HG02678 (cell line): Measurements from ENCODE around the gene POU2F1.
"Not testable (repeated sequence)": the region's sequence is repeated elsewhere in the genome, so short reads cannot be mapped to it uniquely, and the experiment has no call there.

Source experiments
- ATAC-seq: cut with Tn5 transposase; IDR thresholded peaks from one replicate; pipeline ENCODE4 v1.9.1; 2021; ENCODE audit warnings: mild to moderate bottlenecking, moderate library complexity; ENCODE audit not compliant: unreplicated experiment

Gene POU2F1

DNA sequence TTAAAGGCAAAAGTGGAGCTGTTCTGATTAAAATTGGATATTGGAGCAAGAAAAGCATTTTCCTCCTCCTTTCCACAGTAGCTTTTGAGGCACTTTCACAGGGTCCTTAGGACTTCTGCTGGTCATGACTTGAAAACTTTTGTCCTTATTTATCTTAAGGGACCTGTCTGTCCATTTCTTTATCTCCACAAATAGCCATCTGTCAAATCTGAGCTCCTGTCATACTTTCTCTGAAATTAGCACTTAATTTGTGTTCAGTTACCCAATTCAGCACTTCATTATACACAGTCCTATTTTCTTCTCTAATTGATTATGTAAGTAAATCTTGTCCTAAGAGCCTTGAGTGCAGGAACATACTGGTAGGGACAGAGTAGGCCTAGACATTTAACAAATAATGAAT is 9.8 kb downstream of the POU2F1 start:
- ATAC-seq: no peak

GRCh38 chr1:167231873-167232450 is 11.3 kb downstream of the POU2F1 start:
- ATAC-seq: no peak

- ATAC-seq: no peak
Observed at GRCh38 chr1:167232801-167233200, 12.1 kb downstream of the POU2F1 start.

DNA sequence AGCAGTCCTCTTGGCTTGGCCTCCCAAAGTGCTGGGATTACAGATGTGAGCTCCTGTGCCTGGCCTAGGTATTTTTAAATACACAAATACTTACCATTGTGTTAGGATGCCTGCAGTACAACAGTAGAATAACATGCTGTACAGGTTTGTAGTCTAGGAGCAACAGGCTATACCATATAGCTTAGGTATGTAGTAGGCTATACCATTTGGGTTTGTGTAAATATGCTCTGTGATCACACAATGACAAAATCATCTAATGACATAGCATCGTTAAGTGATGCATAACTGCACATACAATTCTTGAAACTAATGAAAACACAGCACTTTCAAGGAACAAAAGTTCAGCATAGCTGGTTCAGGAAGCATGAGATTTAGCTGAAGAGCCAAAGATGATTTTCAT is 12.7 kb downstream of the POU2F1 start:
- no peak for ATAC-seq

GRCh38 chr1:167237000-167237399 is 16.3 kb downstream of the POU2F1 start:
- no peak for ATAC-seq

DNA sequence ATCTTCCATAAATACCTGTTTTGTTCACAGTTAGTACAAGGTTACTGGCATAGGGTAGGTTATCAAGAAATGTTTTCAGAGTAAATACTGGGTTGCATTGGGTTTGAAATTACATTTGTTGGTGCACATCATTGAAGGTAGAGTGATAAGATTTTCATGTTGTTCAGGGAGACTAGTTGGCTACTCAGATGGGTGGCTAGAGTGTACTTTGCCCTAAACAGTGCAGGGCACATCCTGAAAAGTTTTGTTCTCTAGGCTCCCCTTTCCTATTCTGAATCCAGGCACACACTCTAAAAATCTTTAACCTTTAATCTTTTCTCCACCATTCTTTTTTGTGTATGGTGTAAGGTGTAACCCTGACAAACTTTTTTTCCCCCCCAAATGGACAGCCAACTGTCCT is 18.0 kb downstream of the POU2F1 start:
- ATAC-seq: no peak

GRCh38 chr1:167239257-167239656 is 18.6 kb downstream of the POU2F1 start:
- no peak for ATAC-seq

- ATAC-seq: no peak
Observed at GRCh38 chr1:167244244-167244643, 23.6 kb downstream of the POU2F1 start.

DNA sequence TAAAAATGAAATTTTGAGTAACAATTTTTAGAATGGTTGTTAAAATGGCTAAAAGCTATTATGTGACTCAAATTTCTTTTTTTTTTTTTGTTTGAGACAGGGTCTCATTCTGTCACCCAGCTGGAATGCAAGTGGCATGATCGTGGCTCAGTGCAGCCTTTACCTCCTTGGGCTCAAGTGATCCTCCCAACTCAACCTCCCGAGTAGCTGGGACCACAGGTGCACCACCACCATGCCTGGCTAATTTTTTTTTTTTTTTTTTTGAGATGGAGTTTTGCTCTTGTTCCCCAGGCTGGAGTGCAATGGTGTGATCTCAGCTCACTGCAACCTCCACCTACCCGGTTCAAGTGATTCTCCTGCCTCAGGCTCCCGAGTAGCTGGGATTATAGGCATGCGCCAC is 24.5 kb downstream of the POU2F1 start:
- ATAC-seq: not testable (repeated sequence)

DNA sequence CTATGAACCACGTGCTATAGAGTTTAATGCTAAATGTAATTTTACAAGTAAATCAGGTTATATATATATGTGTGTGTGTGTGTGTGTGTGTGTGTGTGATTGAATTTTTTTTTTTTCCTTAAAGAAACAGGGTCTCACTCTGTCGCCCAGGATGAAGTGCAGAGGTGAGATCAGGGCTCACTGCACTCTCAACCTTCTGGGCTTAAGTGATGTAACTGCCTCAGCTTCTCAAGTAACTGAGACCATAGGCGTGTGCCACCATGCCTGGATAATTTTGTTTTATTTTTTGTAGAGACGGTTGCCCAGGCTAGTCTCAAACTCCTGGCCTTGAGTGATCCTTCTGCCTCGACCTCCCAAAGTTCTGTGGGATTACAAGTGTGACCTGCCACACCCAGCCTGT is 26.3 kb downstream of the POU2F1 start:
- ATAC-seq: no peak

DNA sequence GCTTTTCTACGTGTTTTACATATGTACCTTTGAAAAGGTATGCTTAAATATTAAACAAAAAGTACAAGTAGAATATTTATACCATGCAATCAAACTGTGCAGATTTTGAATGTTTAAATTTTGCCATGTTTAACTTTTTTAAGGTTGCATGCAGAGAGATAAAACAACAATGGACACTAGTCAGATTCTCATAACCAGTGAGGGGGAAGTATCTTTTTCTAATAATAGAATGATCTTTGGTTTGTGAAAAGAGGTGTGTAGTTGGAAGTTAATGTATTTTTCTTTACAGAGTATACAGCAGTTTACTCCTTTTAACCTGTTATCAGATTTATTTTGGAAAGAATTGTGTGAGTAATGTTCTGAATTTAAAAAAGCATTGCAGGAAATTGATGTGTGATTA is 27.1 kb downstream of the POU2F1 start:
- no peak for ATAC-seq

GRCh38 chr1:167248707-167249642 is 28.3 kb downstream of the POU2F1 start:
- no peak for ATAC-seq

DNA sequence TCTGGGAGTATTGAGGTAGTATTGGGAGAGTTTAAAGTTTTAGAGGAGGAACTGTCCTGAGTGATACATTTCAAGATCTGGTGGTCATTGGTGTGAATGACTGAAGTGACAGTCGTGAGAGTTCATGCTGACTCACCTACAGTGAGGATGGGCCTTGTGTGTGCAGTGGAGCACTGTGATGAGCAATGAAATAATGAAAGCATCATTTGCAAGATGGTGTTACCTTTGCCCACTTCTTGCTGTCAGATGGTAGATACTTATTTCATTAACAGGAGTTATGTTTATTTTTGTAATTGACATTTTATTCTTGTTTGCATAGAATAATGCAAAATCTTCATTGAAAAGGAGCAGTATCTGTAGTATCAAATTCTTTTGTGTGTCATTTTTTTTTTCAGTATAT is 29.0 kb downstream of the POU2F1 start:
- ATAC-seq: no peak

GRCh38 chr1:167250482-167250881 is 29.8 kb downstream of the POU2F1 start:
- no peak for ATAC-seq

DNA sequence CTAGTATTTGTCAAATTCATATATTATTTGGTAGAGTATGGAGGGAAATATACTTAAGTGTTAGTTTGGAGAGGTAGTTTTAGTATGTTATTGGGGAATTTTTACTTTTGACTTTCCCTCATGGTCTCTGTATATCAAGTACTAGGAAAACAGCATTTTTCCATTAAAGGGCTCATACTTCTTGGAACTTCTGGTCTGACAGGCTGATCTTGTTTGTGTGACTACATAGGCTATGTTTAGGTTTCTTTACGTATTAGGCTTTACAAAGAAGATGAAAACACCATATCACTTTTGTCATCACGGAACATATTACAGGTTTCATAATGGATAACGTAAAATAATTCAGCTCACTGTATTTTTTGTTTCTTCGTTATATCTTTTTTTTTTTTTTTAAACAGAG is 30.8 kb downstream of the POU2F1 start:
- ATAC-seq: no peak

GRCh38 chr1:167252986-167253385 is 32.3 kb downstream of the POU2F1 start:
- no peak for ATAC-seq

DNA sequence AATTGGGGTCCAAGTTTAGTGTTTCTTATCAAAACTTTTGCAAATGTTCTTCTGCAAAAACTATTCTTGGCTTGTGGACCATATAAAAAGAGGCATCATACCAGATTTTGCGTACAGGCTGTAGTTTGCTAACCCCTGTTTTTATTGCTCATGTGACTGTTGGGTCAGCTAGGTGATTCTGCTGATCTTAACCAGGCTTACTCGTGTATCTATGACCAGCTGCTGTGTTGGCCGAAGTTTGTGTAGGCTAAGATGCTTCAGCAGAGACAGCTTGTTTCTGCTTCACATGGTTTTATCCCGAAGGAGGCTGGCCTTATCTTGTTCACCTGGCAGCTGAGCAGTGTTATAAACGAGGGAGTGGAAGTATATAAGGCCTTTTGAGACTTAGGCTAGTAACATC is 38.2 kb downstream of the POU2F1 start:
- no peak for ATAC-seq

GRCh38 chr1:167262836-167263235 is 42.1 kb downstream of the POU2F1 start:
- no peak for ATAC-seq

DNA sequence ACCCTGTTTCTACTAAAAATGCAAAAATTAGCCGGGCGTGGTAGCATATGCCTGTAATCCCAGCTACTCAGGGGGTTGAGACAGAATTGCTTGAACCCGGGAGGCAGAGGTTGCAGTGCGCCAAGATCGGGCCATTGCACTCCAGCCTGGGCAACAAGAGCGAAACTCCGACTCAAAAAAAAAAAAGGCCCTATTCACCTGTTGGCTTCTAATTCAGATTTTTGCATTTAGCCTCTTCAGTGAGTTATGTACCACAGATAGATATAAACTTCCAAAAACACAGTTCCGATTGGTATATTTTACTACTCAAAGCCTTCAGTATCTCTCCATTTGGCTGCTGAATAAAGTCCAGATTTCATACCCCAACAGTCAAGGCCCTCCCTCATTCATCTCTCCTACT is 42.7 kb downstream of the POU2F1 start:
- no peak for ATAC-seq

DNA sequence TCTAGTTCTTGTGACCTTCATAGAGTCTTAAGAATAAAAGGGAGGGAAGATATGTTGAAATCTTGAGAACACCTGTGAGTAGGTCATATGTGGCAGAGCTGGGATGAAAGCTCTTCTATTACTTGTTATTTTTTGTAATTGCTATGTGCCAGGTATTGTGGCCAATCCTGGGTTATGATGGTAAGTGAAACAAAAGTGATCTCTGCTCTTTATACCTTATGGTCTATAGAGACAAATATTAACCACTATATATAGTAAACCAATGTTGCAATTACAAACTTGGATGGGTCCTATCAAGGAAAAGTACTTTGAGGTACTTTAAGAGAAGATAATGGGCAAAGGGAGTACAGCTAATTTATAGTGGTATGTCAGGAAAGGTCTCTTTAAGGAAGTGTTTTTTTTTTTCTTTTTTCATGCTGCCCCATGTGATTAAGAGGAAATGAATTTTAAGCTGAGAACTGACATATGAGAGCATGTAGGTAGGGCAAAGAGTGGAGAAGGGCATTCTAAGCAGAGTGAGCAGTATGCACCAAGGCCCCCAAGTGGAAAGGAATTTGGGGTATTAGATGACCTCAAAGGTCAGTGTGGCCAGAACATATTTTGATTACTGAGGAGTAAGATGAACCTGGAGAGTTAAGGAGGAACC is 43.3 kb downstream of the POU2F1 start:
- ATAC-seq: peak; percentile 50

DNA sequence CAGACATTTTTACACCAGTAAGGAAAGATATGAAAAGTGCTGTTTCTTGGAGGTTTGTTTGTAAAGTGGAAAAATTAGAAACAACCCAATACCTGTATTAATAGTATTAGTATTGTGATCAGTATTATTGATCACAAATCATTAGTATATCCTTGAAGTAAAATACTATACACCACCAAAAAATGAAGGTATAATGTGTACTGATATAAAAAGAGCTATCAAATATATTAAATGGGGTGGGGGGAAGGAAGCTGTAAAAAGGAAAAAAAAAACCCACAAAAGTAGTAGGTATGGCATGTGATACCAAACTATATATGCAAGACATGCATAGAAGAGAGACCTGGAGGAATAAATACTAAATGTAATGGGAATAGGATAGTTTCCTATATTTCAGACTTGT is 46.3 kb downstream of the POU2F1 start:
- no peak for ATAC-seq

DNA sequence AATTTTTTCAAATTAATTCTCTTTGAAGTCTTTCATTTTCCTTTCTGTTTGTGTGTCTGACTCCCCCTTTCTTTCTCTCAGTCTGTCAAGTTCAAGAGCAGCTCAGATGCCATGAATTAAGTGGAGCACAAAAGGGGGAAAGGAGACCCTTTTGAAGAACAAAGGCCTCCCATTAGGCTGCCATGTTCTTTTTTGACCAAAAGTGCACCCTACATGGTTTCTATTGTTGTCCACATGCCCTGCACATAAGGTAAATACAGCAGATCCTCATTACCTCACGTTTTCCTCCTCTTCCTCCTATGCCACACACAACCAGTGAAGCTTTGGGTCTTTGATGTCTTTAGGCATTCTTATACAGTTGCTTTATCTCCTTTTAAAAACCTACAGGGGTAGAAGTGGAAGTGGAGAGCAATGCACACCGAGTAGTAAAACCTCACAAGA is 47.7 kb downstream of the POU2F1 start:
- no peak for ATAC-seq
